GM21515 (cell line): ENCODE data around the gene AURKB.

Experiments used
- ATAC-seq: cut with Tn5 transposase; IDR thresholded peaks from one replicate; pipeline ENCODE4 v1.9.1; 2021; ENCODE audit not compliant: unreplicated experiment

Gene AURKB

GRCh38 chr17:8162997-8163977 lies 47.1 kb downstream of the AURKB start:
- peak; percentile 4 for ATAC-seq

GRCh38 chr17:8162233-8162996 lies 48.0 kb downstream of the AURKB start, which contains the start of gene VAMP2:
Gene VAMP2 (minus strand): TSS chr17:8162948. CDS start chr17:8162879, 69 bp downstream.
- ATAC-seq = peak; percentile 40

- no peak for ATAC-seq
Measured at GRCh38 chr17:8161289-8162232, 48.8 kb downstream of the AURKB start.

GRCh38 chr17:8160741-8161221 lies 49.6 kb downstream of the AURKB start:
- no peak for ATAC-seq

GRCh38 chr17:8160224-8160577 lies 50.2 kb downstream of the AURKB start:
- ATAC-seq = no peak

GRCh38 chr17:8159459-8160223 lies 50.7 kb downstream of the AURKB start:
- ATAC-seq = no peak

GRCh38 chr17:8159032-8159400 lies 51.4 kb downstream of the AURKB start:
- ATAC-seq = no peak

GRCh38 chr17:8158267-8159031 lies 51.9 kb downstream of the AURKB start:
- ATAC-seq = no peak

- ATAC-seq = peak; percentile 73
Measured at GRCh38 chr17:8156246-8156992, 54.0 kb downstream of the AURKB start.

GRCh38 chr17:8155996-8156245 lies 54.5 kb downstream of the AURKB start:
- no peak for ATAC-seq

- ATAC-seq = no peak
Measured at GRCh38 chr17:8155231-8155995, 55.0 kb downstream of the AURKB start.
